GM19035 (cell line): ENCODE data around the gene PIPOX.
"Not testable (repeated sequence)": the region's sequence is repeated elsewhere in the genome, so short reads cannot be mapped to it uniquely, and the experiment has no call there.

Experiments
- ATAC-seq: cut with Tn5 transposase; IDR thresholded peaks from one replicate; pipeline ENCODE4 v1.9.1; 2021; ENCODE audit not compliant: unreplicated experiment

Gene PIPOX

DNA sequence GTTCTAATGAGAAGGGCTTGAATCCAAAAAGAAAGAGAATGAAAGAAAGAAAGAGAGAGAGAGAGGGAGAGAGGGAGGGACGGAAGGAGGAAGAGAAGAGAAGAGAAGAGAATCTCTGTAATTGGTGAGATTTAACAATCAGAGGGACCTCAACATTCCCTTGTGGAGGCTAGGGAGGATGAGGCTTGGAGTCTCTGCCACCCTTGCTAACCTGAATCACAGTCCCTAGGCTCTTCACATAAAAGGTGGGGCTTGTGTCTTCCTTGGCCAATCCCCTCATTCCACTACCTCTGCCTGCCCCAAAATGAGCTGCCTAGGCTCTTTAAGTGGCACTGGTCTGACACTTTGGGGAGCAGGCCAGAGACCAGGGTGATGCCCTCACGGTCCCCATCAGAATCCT is 30.1 kb downstream of the PIPOX start:
- ATAC-seq = no peak

- ATAC-seq = no peak
Measured at GRCh38 chr17:29073520-29073919, 30.6 kb downstream of the PIPOX start.

GRCh38 chr17:29074488-29074887 is 31.5 kb downstream of the PIPOX start:
- ATAC-seq = no peak

DNA sequence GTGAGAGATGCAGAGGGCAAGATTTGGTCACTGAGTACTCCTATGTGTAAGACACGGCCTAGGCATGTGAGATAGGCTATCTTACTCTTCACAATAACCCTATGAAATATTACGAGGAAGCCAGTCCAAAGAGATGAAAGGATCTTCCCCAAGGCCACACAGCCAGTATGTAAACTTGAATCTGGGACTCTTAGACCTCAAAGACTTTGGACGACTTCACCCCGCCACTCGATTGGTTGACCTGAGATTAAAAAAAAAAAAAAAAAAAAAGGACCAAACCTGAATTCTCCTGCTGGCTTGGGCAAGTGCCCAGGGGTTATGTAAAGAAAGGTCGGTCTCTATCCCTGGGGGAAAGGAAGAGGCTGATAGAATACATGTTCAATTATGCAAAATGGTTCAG is 33.1 kb downstream of the PIPOX start:
- no peak for ATAC-seq

DNA sequence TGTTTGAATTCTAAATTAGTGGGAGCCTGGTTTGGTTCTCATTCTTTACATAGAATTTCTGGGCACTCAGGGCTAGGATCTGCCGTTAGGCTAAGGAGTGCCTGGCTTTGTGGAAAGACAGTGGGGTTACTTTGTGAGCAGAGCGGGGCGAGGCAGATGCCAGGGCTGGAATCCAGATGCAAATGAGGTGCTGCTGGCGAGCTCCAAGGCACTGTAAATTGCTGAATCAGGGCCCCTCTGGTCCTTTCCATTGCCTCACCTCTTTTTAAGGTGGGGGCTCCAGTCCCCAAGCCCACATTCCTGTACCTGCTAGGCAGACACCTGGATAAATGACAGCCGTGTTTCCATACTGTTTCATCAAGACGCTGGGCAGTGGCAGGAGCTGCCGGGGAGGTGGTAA is 33.8 kb downstream of the PIPOX start:
- no peak for ATAC-seq

GRCh38 chr17:29077320-29077719 is 34.4 kb downstream of the PIPOX start:
- no peak for ATAC-seq

DNA sequence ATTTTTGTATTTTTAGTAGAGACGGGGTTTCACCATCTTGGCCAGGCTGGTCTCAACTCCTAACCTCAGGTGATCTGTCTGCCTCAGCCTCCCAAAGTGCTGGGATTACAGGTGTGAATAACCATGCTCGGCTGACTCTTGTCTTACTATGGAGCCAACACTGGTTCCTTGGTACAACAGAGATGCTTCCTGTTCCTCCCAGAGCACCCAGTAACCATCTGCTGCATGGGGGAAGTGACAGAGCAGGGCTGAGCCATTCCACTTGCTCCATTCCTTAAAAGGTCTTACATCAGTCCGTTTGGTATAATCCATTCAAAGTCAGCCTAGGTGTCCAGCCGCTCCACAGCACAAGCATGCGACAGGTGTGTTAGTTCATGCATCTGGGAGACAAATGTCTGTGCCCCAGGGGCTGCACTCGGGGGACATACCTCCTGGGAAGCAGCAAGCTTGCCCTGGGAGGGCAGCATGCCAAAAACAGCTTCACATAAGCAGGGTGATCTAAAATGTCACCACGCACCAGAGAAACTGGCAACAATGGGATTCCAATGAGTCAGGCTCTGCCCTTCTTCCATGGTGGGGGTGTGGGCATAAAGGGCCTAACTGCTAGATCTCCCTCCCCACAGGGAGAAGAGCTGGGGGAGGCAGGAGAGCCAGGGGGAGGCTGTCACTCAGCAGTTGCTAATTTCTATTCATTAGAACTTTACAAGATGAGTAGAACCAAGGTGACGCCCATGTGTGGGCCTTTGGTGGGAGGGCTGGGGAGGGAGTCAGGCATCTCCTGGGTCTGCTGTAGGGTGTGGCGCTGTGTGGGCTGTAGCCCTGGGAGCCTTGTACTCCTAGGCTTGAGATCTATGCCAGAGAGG is 35.5 kb downstream of the PIPOX start:
- ATAC-seq = no peak

- ATAC-seq = no peak
Measured at GRCh38 chr17:29079433-29079832, 36.5 kb downstream of the PIPOX start.

DNA sequence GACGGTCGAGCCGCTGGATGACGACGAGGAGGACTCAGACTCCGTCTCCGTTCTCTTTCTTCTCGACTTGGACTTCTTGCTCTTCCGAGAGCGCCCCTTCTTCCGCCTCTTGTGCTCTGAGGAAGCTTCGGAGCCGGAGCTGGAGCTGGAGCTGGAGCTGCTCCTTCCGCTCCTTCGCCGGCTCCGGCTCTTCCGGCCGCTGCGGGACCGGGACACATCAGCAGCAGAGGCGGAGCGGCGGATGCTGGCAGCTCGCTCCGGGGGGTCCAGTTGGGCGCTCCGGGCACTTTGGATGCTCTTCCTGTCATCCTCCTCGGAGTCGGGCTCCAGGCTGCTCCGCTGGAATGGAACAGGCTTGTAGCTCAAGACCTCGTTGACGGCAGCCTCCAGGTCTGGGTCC is 36.9 kb downstream of the PIPOX start:
- no peak for ATAC-seq

DNA sequence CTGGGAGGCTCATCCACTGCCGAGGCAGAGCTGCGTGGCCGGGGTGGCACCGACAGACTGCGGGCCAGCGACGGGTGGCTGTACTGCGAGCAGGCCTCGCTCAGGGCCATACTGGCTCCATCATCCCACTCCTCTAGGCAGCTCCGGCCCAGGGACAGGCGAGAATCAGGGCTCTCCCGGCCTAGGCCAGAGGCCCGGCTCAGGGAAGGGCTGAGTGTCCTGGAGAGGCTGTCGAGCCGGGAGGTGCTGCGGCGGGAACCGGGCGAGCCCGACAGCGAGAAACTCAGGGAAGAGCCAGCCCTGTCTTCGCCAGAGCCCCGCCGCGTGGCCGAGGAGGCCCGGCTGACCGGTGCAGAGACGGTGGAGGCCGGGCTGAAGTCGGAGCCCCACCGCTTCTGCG is 37.4 kb downstream of the PIPOX start:
- no peak for ATAC-seq

GRCh38 chr17:29080965-29081364 is 38.0 kb downstream of the PIPOX start:
- ATAC-seq = no peak

DNA sequence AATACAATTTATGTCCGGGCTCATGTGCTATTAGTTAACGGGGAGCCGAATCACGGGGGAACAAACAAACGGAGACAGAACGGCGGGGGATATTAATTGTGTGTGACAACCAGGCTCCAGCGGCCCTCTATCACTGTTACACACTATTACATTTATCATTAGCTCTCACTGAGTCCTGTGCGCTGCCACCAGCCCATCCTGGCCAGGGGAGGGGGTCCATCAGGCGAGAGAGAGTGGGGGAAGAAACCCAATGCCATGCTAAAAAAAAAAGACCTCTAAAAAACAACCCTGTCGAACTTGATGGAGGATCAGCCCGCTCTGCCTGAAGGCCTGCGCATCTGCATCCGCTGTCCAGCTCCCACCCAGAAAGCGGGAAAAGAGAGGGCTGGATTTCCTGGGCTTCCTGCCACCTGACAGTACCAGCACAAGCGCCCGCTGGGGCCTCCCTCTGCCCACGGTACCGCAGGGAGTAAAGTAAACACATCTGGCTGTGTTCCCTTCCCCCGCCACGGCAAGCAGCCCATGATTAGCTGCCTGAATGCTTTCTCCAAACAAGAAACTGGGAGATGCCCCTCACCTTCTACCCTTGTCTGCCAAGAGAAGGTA is 41.7 kb downstream of the PIPOX start:
- no peak for ATAC-seq

GRCh38 chr17:29085223-29085622 is 42.3 kb downstream of the PIPOX start:
- ATAC-seq = no peak

GRCh38 chr17:29086628-29087332 is 43.8 kb downstream of the PIPOX start:
- no peak for ATAC-seq

- ATAC-seq = not testable (repeated sequence)
Measured at GRCh38 chr17:29088782-29089181, 45.8 kb downstream of the PIPOX start.

DNA sequence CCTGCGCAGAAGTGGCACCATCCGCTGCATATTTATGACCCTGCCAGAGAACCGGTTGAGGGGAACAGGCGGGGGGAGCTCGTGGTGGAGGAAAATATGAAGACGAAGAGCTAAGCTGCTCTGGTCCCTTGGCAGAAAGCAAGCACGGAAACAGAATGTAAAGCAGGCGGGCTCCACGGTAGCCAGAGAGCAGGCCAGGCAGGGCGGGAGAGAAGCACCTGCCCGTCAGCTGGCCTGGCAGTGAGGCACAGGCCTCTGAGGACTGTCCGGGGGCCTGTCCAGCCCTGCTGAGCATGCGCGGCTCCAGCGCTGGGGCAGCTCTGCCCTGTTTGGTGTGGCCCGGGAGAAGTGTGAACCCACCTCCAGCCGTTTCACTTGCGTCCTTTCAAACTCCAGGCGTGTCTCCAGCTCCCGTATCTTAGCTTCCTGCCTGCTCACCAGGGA is 46.7 kb downstream of the PIPOX start:
- no peak for ATAC-seq

GRCh38 chr17:29090108-29090507 is 47.2 kb downstream of the PIPOX start:
- ATAC-seq = no peak

DNA sequence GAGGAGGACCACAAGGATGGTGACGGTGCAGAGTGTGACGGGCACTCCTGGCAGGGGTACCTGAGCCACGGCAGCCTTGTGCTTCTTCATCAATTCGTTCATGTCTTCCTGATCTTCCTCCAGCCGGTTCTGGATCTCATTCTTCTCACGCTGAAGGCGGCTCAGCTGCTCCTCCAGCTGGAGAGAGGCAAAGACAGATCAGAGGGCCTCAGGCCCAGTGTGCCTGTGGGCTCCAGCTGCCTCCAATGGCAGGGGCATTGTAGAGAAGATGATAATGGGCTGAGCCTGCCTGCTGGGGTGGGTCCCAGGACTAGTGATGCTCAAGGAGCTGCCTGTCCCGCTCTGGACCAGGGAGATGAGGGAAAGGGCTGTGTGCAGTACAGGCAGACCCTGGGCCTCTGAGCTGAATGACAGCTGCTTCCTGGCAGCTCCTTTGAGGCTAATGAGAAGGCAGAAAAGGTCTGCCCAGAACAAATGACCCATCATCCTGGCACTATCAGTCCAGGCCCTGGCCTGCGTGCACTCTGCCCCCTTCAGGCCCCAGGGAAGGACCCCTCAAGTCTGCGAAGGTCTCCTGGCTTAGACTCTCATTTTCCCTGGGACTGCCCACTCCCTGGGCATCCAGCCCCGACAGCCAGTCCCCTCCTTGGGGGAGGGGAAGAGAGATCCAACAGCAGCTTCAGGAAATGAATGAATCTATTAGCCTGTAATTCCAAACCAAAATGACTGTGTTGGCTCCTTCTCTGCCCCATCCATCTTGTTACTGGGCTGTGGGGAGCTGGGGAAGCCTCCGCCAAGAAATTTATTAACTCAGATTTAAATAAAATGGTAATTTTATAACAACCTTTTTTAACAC is 48.0 kb downstream of the PIPOX start:
- ATAC-seq = no peak

DNA sequence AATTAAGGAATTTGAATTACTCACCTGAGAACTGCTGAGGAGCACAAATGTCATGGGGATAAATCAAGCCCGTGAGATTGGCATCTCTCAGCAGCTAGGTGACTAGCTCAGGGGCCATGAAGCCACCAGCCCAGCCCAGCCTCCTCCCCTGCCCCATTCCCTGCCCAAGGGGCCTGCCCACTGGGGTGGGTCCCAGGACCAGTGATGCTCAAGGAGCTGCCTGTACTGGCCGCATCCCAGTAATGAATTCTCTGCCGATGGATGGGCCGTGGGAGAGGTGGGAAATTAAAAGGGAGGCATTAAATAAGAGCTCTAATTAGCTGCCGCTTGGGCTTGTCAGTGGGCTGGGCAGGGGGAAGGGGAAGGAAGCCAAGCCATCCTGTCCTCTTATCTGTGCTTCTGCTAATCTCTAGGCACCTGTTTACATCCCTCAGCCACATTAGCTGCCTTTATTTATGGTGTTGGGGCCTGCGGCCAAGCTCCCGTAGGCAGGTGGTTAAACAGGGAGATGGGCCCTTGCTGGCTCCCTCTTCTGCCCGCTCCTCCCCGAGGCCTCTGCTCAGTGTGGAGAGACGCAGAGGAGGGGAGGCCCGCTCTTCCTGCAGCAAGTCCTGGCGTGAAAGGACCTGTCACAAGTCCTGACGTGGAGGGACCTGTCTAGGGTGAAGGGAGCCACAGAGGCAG is 48.8 kb downstream of the PIPOX start:
- no peak for ATAC-seq

- no peak for ATAC-seq
Measured at GRCh38 chr17:29093090-29093871, 50.3 kb downstream of the PIPOX start.
